GM19351 (cell line): ENCODE measurements around the gene UBALD2.
A peak's percentile ranks its signal among the peaks of the same experiment; 100 is the strongest.
"Not testable (repeated sequence)": the region's sequence is repeated elsewhere in the genome, so short reads cannot be mapped to it uniquely, and the experiment has no call there.

Experiments used
- ATAC-seq: cut with Tn5 transposase; IDR thresholded peaks from one replicate; pipeline ENCODE4 v1.9.1; 2021; ENCODE audit warnings: mild to moderate bottlenecking, moderate library complexity; ENCODE audit not compliant: unreplicated experiment

The UBALD2 gene

DNA sequence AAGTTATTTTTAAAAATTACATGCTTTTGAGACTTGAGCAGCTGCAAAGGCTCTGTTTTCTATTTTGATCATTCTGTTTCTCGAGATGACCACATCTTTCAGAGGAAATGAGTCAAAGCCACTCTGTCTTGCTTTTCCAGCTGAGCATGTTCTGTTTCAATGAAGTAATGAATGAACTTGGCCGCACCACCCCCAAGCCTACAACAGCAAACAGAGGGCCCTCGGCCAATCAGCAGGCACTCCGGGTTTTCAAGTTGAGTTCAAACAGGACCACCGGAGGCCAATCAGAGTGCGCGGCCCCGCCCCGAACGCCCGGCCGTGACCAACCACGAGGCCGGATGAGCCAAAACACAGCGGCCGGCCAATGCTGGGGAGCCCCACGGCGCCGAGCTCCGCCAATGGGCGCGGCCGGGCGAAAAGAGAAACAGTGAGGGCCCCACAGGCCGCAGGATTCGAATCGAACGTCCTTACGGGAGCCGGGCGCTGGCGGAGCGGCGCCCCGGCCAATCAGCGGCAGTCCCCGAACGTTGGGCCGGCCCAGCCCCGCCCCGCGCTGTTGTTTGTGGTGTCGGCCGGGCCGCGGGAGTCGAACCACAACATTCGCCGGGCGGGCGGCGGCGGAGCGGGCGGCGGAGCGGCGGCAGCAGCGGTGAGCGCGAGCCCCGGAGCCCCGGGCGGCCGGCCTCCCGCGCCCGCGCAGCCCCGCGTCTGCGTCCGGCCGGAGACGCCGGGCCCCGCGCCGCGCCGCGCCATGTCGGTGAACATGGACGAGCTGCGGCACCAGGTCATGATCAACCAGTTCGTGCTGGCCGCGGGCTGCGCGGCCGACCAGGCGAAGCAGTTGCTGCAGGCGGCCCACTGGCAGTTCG lies at the start of gene UBALD2:
Gene UBALD2, plus strand, starts transcription at position 594 of the 869 bp plus-strand sequence. Its CDS starts 158 bp downstream, at position 752.
- ATAC-seq = peak; percentile 76

GRCh38 chr17:76217081-76217480 lies 48.1 kb upstream of the UBALD2 start:
- ATAC-seq = no peak

GRCh38 chr17:76219670-76220383 lies 45.3 kb upstream of the UBALD2 start:
- ATAC-seq = no peak

DNA sequence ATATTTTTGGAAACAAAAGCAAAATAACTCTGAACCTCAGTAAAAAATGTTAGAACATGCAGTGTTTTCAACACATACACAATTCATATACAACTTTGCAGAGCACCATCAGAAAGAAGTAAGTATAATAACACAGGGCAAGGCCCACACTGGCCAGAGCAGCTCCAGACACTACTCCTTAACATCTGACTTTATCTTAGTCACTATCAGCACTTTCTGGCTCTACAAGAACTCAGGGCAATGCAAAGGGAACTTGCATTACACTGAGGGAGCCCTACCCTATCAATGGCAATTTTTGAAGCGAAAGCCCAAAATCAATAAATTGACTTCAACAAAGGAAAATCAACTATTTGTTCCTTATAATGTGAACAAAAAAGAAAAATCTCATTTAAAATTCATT lies 41.3 kb upstream of the UBALD2 start:
- no peak for ATAC-seq

GRCh38 chr17:76225373-76226086 lies 39.6 kb upstream of the UBALD2 start:
- not testable (repeated sequence) for ATAC-seq

- ATAC-seq = not testable (repeated sequence)
Observed at GRCh38 chr17:76226749-76227148, 38.4 kb upstream of the UBALD2 start.

- no peak for ATAC-seq
Observed at GRCh38 chr17:76232342-76232741, 32.8 kb upstream of the UBALD2 start.

DNA sequence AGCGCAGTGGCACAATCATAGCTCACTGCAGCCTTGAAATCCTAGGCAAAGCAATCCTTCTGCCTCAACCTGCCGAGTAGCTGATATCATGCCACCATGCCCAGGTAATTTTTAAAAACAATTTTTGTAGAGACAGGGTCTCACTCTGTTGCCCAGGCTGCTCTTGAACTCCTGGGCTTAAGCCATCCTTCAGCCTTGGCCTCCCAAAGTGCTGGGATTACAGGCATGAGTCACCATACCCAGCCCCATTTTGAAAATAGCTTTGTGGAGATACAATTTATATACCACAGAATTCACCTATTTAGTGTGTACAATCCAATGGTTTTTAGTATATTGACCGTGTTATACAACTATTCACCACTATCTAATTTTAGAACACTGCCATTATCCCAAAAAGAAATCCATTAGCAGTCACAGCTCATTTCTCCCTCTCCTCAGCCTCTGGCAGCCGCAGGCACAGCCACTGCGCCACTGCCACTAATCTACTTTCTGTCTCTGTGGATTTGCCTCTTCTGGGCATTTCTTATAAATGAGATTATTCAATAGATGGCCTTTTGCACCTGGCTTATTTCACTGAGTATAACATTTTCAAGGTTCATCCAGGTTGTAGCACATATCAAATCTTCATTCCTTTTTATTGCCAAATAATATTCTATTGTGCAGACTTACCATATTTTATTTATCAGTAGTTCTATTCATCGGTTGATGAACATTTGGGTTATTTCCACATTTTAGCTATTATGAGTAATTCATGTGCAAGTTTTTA lies 31.4 kb upstream of the UBALD2 start:
- ATAC-seq = no peak

- no peak for ATAC-seq
Observed at GRCh38 chr17:76234354-76234679, 30.8 kb upstream of the UBALD2 start.

DNA sequence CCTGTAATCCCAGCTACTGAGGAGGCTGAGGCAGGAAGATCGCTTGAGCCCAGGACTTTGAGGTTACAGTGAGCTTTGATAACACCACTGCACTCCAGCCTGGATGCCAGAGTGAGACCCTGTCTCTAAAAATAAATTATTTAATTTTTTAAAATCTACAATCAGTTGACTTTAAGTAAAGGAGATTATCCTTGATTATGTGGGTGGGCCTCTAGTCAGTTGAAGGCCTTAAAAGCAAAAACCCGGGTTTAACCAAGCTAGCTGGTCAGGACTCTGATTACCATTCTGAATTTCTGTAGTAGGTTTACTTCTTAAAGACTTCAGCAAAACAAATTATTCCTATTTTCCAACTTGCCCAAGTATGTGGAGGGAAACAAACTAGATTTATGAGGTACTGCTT lies 29.3 kb upstream of the UBALD2 start:
- no peak for ATAC-seq

- ATAC-seq = no peak
Observed at GRCh38 chr17:76236603-76237002, 28.5 kb upstream of the UBALD2 start.

DNA sequence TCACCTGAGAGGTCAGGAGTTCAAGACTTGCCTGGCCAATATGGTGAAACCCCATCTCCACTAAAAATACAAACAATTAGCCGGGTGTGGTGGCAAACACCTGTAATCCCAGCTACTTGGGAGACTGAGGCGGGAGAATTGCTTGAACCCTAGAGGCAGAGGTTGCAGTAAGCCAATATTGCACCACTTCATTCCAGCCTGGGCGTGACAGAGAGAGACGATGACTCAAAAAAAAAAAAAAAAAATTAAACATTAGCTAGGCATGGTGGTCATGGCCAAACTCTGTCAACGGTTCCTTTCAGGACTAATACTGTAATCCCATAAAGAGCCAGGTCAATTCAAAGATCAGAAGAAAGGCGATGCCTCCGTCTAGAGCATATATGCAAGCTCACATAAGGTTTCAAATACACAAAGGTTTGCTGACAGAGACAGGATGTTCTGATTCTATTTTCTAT lies 27.3 kb upstream of the UBALD2 start:
- ATAC-seq = no peak

GRCh38 chr17:76238847-76239537 lies 26.2 kb upstream of the UBALD2 start:
- no peak for ATAC-seq

DNA sequence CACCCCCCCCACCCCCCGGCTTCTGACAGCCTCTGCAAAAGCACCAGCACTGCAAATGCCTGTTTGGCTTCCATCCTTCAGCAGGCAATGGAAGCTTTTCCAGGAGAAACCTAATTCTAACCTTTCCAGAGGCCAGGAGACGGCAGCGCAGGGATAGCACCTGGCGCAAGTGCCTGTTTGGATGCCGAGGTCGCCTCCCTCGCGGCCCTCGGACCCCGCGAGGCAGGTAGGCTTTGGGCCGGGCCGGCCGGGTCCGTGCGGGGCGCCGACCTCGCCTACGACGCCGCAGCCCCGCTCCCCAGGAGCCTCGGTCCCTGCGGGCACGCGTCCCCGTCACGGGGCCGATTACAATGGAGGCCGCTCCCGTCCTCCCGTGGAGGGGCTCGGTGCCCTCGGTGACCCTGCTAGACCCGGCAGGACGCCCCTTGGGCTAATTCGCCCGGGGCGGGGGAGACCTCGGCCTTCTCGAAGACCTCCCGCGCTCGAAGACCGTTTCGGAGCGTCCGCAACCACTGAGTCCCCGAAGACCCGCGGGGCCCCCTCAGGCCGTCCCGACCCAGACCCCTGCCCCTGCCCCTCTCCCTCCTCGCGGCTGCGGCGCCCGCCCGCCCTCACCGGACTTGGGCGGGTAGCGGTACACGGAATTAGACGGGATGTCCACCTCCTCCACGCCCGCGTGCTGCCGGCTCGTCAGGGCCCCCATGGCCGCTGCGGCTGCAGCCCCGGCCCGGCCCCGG lies 25.4 kb upstream of the UBALD2 start:
- no peak for ATAC-seq

GRCh38 chr17:76240461-76241203 lies 24.5 kb upstream of the UBALD2 start, which contains the start of gene RNF157:
TSS of gene RNF157 (minus strand) at chr17:76240493. CDS start at chr17:76240240, 253 bp downstream.
- peak; percentile 61 for ATAC-seq

DNA sequence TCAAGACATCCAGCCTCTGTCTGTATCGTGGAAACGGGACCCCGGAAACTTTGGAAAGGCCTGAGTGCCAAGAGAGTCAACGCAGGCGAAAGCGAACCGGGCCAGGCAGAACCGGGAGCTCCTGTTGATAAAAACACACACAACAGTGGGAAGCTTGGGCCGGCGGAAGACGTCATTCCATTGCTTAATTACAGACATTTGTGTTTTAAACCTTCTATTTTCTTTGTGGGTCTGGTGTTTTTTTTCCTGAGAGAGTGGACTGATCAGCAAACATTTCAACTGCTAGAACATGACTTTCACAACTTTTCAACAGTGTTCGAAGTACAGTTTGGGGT lies 24.0 kb upstream of the UBALD2 start:
- ATAC-seq = no peak

- ATAC-seq = no peak
Observed at GRCh38 chr17:76241691-76242255, 23.4 kb upstream of the UBALD2 start.
